ENCODE results near the gene CNKSR3. TPM values are rescaled to one million over a fixed set of nuclear protein-coding genes. Genes with fewer than 3 reads are reported as not detected.

Gene CNKSR3
- total RNA-seq, 1 donor from 2014 or later = 7.4 TPM

DNA sequence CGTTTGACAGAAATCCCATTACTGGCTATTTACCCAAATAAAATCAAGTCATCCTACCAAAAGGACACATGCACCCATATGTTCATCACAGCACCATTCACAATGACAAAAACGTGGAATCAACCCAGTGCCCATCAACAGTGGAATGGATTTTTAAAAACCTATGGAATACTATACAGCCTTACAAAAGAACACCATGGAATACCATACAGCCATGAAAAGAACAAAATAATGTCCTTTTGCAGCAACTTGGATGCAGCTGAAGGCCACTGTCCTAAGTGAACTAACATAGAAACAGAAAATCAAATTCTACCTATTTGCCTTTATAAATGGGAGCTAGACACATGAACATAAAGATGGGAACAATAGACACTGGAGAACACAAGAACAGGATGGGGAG is 136.5 kb downstream of the CNKSR3 start:
- DNase-seq (ENCODE audit: extremely low spot score in 2 of 2) = no peak
- Histone ChIP-seq H3K4me1 (no peaks in the 10 kb centered on the region), H3K9me3 (no peaks in the 10 kb centered on the region), H3K27me3 (no peaks in the 10 kb centered on the region), H3K27ac (no peak overlapping the region), H3K36me3 (no peaks in the 10 kb centered on the region), H3K4me3 (no peak overlapping the region)
- intact Hi-C loops (cut with DNase I) = no loop called here
- TF ChIP-seq POLR2AphosphoS5 (IDR thresholded peaks at IDR 0.05; ENCODE audit: insufficient read depth in 1 of 2, low read depth in 1 of 2) (no peak), POLR2A (IDR thresholded peaks at IDR 0.05) (no peak)
- TF ChIP-seq, protein P1, sequence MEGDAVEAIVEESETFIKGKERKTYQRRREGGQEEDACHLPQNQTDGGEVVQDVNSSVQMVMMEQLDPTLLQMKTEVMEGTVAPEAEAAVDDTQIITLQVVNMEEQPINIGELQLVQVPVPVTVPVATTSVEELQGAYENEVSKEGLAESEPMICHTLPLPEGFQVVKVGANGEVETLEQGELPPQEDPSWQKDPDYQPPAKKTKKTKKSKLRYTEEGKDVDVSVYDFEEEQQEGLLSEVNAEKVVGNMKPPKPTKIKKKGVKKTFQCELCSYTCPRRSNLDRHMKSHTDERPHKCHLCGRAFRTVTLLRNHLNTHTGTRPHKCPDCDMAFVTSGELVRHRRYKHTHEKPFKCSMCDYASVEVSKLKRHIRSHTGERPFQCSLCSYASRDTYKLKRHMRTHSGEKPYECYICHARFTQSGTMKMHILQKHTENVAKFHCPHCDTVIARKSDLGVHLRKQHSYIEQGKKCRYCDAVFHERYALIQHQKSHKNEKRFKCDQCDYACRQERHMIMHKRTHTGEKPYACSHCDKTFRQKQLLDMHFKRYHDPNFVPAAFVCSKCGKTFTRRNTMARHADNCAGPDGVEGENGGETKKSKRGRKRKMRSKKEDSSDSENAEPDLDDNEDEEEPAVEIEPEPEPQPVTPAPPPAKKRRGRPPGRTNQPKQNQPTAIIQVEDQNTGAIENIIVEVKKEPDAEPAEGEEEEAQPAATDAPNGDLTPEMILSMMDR (IDR thresholded peaks at IDR 0.05) = no peak

DNA sequence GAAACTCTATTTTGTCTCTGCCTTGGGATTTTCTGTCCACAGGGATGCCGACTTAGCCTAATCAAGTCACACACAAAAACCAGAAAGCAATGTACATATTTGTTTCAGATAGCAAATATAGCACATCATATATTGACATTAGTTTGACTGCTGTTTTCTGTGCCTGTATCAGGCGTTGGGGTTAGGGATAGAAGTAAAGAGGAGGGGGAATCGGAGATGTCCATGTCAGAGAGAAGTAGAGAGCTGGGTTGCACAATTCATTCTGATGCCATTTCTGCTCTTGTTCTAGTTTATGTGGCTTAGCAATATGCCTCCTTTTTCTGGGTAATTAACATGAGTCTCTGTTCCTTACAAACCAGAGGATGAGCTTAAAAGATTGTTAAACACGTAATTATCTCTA is 139.2 kb downstream of the CNKSR3 start:
- Histone ChIP-seq H3K4me1 (no peaks in the 10 kb centered on the region), H3K27me3 (no peaks in the 10 kb centered on the region), H3K9me3 (no peaks in the 10 kb centered on the region), H3K36me3 (no peaks in the 10 kb centered on the region), H3K27ac (no peak overlapping the region), H3K4me3 (no peak overlapping the region)
- intact Hi-C loops (cut with DNase I) = no loop called here
- no peak for DNase-seq (ENCODE audit: extremely low spot score in 2 of 2)
- TF ChIP-seq POLR2AphosphoS5 (IDR thresholded peaks at IDR 0.05; ENCODE audit: insufficient read depth in 1 of 2, low read depth in 1 of 2) (no peak), POLR2A (IDR thresholded peaks at IDR 0.05) (no peak)
- TF ChIP-seq, protein P1 (IDR thresholded peaks at IDR 0.05) = no peak

DNA sequence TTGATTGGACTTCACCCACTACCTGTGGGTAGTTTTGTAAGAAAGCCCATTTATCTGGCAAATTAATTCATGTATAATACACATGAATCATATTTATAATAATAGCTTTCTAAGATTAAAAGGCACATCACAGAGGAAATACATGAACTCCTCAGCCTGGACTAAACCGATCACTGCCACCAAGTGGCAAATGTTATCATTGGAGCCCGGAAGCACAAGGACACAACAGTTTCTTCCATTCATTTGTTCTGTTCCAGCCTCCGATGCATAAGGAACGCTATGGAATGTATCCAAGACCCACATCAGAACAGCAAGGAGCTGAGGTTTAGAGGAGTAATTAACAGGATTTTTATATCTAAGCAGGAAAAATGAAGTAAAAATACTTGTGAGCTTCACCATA is 139.9 kb downstream of the CNKSR3 start:
- H3K4me1 ChIP-seq = no peaks in the 10 kb centered on the region
- no peaks in the 10 kb centered on the region for H3K9me3 ChIP-seq
- TF ChIP-seq POLR2AphosphoS5 (IDR thresholded peaks at IDR 0.05; ENCODE audit: insufficient read depth in 1 of 2, low read depth in 1 of 2) = no peak
- no peak for TF ChIP-seq POLR2A (IDR thresholded peaks at IDR 0.05)
- TF ChIP-seq, protein P1 (IDR thresholded peaks at IDR 0.05) = no peak
- intact Hi-C loops (cut with DNase I) = no loop called here
- DNase-seq (ENCODE audit: extremely low spot score in 2 of 2) = no peak
- H3K36me3 ChIP-seq = no peaks in the 10 kb centered on the region
- H3K4me3 ChIP-seq = no peak overlapping the region
- H3K27ac ChIP-seq = no peak overlapping the region
- no peaks in the 10 kb centered on the region for H3K27me3 ChIP-seq

DNA sequence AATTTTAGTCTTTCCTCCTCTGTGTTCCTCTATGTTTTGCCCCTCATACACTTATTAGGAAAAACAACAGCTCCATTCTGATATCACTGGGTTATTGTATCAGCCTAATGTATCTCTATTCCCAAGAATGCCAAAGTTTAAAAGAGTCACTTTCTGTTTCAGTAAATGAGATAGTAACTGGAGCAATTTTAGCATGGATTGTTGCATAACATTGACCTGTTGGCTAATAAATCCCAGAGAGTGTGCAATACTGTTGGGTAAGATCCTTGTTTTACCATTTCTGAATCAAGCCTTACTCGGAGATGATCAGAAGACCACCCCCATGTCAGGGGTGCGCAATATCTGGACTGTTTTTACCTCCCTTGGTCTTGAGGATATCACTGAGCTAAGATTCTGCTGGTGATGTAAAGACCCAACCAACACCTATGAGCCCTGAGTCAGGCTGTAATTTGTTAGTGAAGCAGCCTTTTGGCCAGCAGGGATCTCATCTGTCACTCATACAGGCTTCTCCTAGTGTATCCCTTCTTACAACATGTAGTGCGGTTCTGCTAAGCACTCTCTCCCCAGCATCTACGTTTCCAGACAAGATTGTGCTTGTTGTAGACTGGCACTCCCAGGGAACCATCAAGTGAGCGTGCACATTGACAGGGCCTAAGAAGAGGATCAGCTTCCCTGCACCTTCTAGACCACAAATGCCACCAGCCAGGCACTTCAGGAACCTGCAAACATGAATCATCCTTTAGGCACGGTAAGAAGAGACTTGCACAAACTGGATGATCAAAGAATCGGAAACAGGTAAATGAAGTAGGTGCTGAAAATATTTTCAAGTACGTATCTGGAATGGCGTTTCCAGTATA is 142.4 kb downstream of the CNKSR3 start:
- H3K27me3 ChIP-seq = no peaks in the 10 kb centered on the region
- H3K4me3 ChIP-seq = no peak overlapping the region
- H3K36me3 ChIP-seq = no peaks in the 10 kb centered on the region
- no peak overlapping the region for H3K27ac ChIP-seq
- H3K9me3 ChIP-seq = no peaks in the 10 kb centered on the region
- intact Hi-C loops (cut with DNase I) = no loop called here
- DNase-seq (ENCODE audit: extremely low spot score in 2 of 2) = no peak
- H3K4me1 ChIP-seq = no peaks in the 10 kb centered on the region
- TF ChIP-seq POLR2A (IDR thresholded peaks at IDR 0.05) (no peak), POLR2AphosphoS5 (IDR thresholded peaks at IDR 0.05; ENCODE audit: insufficient read depth in 1 of 2, low read depth in 1 of 2) (no peak)
- TF ChIP-seq, protein P1 (IDR thresholded peaks at IDR 0.05) = no peak

DNA sequence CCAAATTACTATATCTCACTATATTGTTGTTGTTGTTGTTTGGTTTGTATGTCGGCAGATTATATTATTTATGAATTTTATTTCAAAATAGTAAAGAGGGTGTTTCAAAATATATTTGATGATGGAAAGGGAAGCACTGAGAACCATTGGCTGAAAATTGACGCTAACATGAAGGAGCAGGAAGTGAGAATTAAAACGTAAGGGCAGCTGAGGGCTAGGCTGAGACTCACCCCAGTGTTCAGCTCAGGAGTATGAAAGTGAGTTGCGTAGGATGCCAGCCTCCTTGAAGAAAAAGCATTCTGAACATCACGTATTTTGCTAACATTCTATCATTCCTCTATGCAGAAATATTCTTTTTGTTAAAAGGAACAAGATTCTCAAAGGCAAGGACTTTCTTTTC is 143.1 kb downstream of the CNKSR3 start:
- H3K4me3 ChIP-seq = no peak overlapping the region
- DNase-seq (ENCODE audit: extremely low spot score in 2 of 2) = no peak
- no peaks in the 10 kb centered on the region for H3K27me3 ChIP-seq
- H3K36me3 ChIP-seq = no peaks in the 10 kb centered on the region
- H3K9me3 ChIP-seq = no peaks in the 10 kb centered on the region
- H3K4me1 ChIP-seq = no peaks in the 10 kb centered on the region
- TF ChIP-seq POLR2A (IDR thresholded peaks at IDR 0.05) (no peak), POLR2AphosphoS5 (IDR thresholded peaks at IDR 0.05; ENCODE audit: insufficient read depth in 1 of 2, low read depth in 1 of 2) (no peak)
- TF ChIP-seq, protein P1 (IDR thresholded peaks at IDR 0.05) = no peak
- no peak overlapping the region for H3K27ac ChIP-seq
- intact Hi-C loops (cut with DNase I) = no loop called here
